GM04504 (cell line): ENCODE measurements around the gene POLR1A.

Source experiments
- DNase-seq: peaks from one replicate; pipeline ENCODE4 v3.0.0-alpha.2; 2012; ENCODE audit warnings: low read depth

Gene POLR1A

GRCh38 chr2:86097114-86097896 is 8.4 kb downstream of the POLR1A start:
- no peak for DNase-seq

- DNase-seq = no peak
These were observed 11.5 kb downstream of the POLR1A start for GRCh38 chr2:86094229-86094628.

GRCh38 chr2:86087936-86088850 is 17.5 kb downstream of the POLR1A start:
- no peak for DNase-seq

- DNase-seq = no peak
These were observed 22.9 kb downstream of the POLR1A start for GRCh38 chr2:86082756-86083155.

- no peak for DNase-seq
These were observed 24.0 kb downstream of the POLR1A start for GRCh38 chr2:86081724-86082123.

- DNase-seq = no peak
These were observed 25.4 kb downstream of the POLR1A start for GRCh38 chr2:86079981-86080911.

- DNase-seq = no peak
These were observed 26.7 kb downstream of the POLR1A start for GRCh38 chr2:86078774-86079545.

- no peak for DNase-seq
These were observed 29.8 kb downstream of the POLR1A start for GRCh38 chr2:86075886-86076285.

- DNase-seq = no peak
These were observed 30.9 kb downstream of the POLR1A start for GRCh38 chr2:86074811-86075210.

GRCh38 chr2:86074256-86074655 is 31.4 kb downstream of the POLR1A start:
- DNase-seq = no peak

GRCh38 chr2:86073225-86073624 is 32.5 kb downstream of the POLR1A start:
- DNase-seq = no peak

GRCh38 chr2:86072271-86072858 is 33.3 kb downstream of the POLR1A start:
- no peak for DNase-seq

GRCh38 chr2:86070868-86071267 is 34.8 kb downstream of the POLR1A start:
- DNase-seq = no peak

- no peak for DNase-seq
These were observed 35.8 kb downstream of the POLR1A start for GRCh38 chr2:86069783-86070339.

- DNase-seq = no peak
These were observed 36.5 kb downstream of the POLR1A start for GRCh38 chr2:86069091-86069685.

- no peak for DNase-seq
These were observed 37.0 kb downstream of the POLR1A start for GRCh38 chr2:86068648-86069047.

- DNase-seq = no peak
These were observed 37.5 kb downstream of the POLR1A start for GRCh38 chr2:86068136-86068588.

- DNase-seq = no peak
These were observed 38.8 kb downstream of the POLR1A start for GRCh38 chr2:86066915-86067314.

GRCh38 chr2:86066007-86066578 is 39.6 kb downstream of the POLR1A start:
- DNase-seq = no peak

GRCh38 chr2:86065512-86065911 is 40.2 kb downstream of the POLR1A start:
- peak; percentile 60 for DNase-seq
